Calu3 (cell line): ENCODE data around the gene CFAP77. TPM values are rescaled to one million over a fixed set of nuclear protein-coding genes. Genes with fewer than 3 reads are reported as not detected.

ENCODE experiments used
- BruUV-seq: library from RNA; stranded (reverse); fragments of 400-500 nt; replicated peaks from 2 replicates; lab custom pipeline; 2021; lab: Mats Ljungman, UMichigan
- CTCF ChIA-PET: fragments of 300-600 bp; sonication (Branson Sonifier 250); formaldehyde crosslinking; loops from one replicate; lab custom pipeline; 2022; ENCODE audit warnings: antibody characterized with exemption; lab: Charles Lee
- DNase-seq: peaks from one replicate; pipeline ENCODE4 v3.0.0; 2022
- H3K27ac Mint-ChIP-seq: one replicate; pipeline ENCODE4 v1.8.0; 2022; ENCODE audit warnings: mixed read lengths; ENCODE audit not compliant: unreplicated experiment
- H3K27me3 Mint-ChIP-seq: one replicate; pipeline ENCODE4 v1.8.0; 2022; ENCODE audit warnings: mixed read lengths; ENCODE audit not compliant: unreplicated experiment
- H3K36me3 Mint-ChIP-seq: one replicate; pipeline ENCODE4 v1.8.0; 2022; ENCODE audit warnings: mild to moderate bottlenecking, moderate library complexity, mixed read lengths; ENCODE audit not compliant: insufficient read depth, unreplicated experiment
- H3K4me1 Mint-ChIP-seq: one replicate; pipeline ENCODE4 v1.8.0; 2022; ENCODE audit warnings: mild to moderate bottlenecking, low read depth, mixed read lengths; ENCODE audit not compliant: unreplicated experiment
- H3K4me3 Mint-ChIP-seq: one replicate; pipeline ENCODE4 v1.8.0; 2022; ENCODE audit warnings: mild to moderate bottlenecking, low read depth, moderate library complexity, mixed read lengths; ENCODE audit not compliant: unreplicated experiment
- H3K9me3 Mint-ChIP-seq: one replicate; pipeline ENCODE4 v1.8.0; 2022; ENCODE audit warnings: low read depth, mixed read lengths; ENCODE audit not compliant: unreplicated experiment
- CTCF ChIP-seq: fragments of 200-600 bp; IDR thresholded peaks from one replicate; pipeline ENCODE4 v1.8.0; 2022; ENCODE audit warnings: antibody characterized with exemption; ENCODE audit not compliant: unreplicated experiment
- intact Hi-C: fragments of 100-400 bp; cut with micrococcal nuclease; formaldehyde crosslinking; loops from one replicate; pipeline ENCODE4 v1.10.0; 2022; ENCODE audit not compliant: unreplicated experiment
- total RNA-seq: library from RNA; stranded (reverse); gene quantifications from 2 replicates; pipeline ENCODE4 v1.2.3, GENCODE V29; 2022

The CFAP77 gene
- total RNA-seq, 1 experiment from 2014 or later, result not detected

GRCh38 chr9:132518626-132519025 is 108.6 kb downstream of the CFAP77 start:
- Mint-ChIP-seq H3K4me1 (no peaks in the 10 kb centered on the region), H3K27ac (no peak overlapping the region), H3K36me3 (no peaks in the 10 kb centered on the region), H3K9me3 (no peaks in the 10 kb centered on the region), H3K4me3 (no peak overlapping the region), H3K27me3 (no peaks in the 10 kb centered on the region)
- intact Hi-C loops, result no loop called here
- no peak for TF ChIP-seq CTCF
- no TSS peak for BruUV-seq
- no peak for DNase-seq
- CTCF ChIA-PET, result no interaction called here

- H3K4me3 Mint-ChIP-seq, result no peak overlapping the region
- no TSS peak for BruUV-seq
- intact Hi-C loops, result no loop called here
- no peaks in the 10 kb centered on the region for H3K36me3 Mint-ChIP-seq
- no peak overlapping the region for H3K27ac Mint-ChIP-seq
- no peaks in the 10 kb centered on the region for H3K27me3 Mint-ChIP-seq
- CTCF ChIA-PET, result no interaction called here
- H3K9me3 Mint-ChIP-seq, result no peaks in the 10 kb centered on the region
- H3K4me1 Mint-ChIP-seq, result no peaks in the 10 kb centered on the region
- TF ChIP-seq CTCF, result no peak
- no peak for DNase-seq
Measured at GRCh38 chr9:132519033-132519432, 109.0 kb downstream of the CFAP77 start.

GRCh38 chr9:132520612-132521011 is 110.6 kb downstream of the CFAP77 start:
- Mint-ChIP-seq H3K9me3 (no peaks in the 10 kb centered on the region), H3K4me3 (no peak overlapping the region), H3K36me3 (no peaks in the 10 kb centered on the region), H3K4me1 (no peaks in the 10 kb centered on the region), H3K27ac (no peak overlapping the region), H3K27me3 (no peaks in the 10 kb centered on the region)
- intact Hi-C loops, result no loop called here
- CTCF ChIA-PET, result no interaction called here
- no peak for TF ChIP-seq CTCF
- no TSS peak for BruUV-seq
- DNase-seq, result no peak

- CTCF ChIA-PET, result interaction anchor here (0.6 kb wide), 1 partner anchor 1271 kb away, joined by 3 read pairs; no protein-coding TSS in a partner anchor
- no peaks in the 10 kb centered on the region for H3K36me3 Mint-ChIP-seq
- no peak for TF ChIP-seq CTCF
- H3K4me3 Mint-ChIP-seq, result no peak overlapping the region
- H3K27ac Mint-ChIP-seq, result no peak overlapping the region
- intact Hi-C loops, result no loop called here
- no peaks in the 10 kb centered on the region for H3K4me1 Mint-ChIP-seq
- no peak for DNase-seq
- no peaks in the 10 kb centered on the region for H3K9me3 Mint-ChIP-seq
- no peaks in the 10 kb centered on the region for H3K27me3 Mint-ChIP-seq
- no TSS peak for BruUV-seq
Measured at GRCh38 chr9:132525308-132526023, 115.5 kb downstream of the CFAP77 start.
